ENCODE data around the gene BRIX1. TPM values are rescaled to one million over a fixed set of nuclear protein-coding genes. Genes with fewer than 3 reads are reported as not detected.
"Not testable (repeated sequence)": the region's sequence is repeated elsewhere in the genome, so short reads cannot be mapped to it uniquely, and the experiment has no call there.

BRIX1 gene
- total RNA-seq, 4 donors from 2014 or later: 13.4 to 23.7 (median 20.3) TPM

DNA sequence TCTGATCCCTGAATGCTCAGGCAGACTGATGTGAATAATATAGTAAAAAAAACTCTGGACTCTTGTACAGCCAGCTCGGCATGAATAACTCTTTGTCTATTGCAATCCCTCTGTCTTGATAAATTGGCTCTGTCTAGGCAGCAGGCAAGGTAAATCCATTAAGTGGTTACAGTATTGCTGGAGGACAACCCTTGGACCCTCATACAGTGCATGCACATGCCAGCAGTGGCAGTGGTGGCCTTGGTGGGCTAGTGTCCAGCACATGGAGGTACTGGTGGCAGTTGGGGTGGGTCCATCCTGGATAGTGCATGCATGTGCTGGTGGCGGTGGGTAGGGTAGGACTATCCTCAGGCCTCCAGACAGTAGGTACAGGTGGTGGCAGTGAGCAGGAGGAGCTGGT lies 52.7 kb downstream of the BRIX1 start:
- TF ChIP-seq, protein P1, sequence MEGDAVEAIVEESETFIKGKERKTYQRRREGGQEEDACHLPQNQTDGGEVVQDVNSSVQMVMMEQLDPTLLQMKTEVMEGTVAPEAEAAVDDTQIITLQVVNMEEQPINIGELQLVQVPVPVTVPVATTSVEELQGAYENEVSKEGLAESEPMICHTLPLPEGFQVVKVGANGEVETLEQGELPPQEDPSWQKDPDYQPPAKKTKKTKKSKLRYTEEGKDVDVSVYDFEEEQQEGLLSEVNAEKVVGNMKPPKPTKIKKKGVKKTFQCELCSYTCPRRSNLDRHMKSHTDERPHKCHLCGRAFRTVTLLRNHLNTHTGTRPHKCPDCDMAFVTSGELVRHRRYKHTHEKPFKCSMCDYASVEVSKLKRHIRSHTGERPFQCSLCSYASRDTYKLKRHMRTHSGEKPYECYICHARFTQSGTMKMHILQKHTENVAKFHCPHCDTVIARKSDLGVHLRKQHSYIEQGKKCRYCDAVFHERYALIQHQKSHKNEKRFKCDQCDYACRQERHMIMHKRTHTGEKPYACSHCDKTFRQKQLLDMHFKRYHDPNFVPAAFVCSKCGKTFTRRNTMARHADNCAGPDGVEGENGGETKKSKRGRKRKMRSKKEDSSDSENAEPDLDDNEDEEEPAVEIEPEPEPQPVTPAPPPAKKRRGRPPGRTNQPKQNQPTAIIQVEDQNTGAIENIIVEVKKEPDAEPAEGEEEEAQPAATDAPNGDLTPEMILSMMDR (IDR thresholded peaks at IDR 0.05): no peak
- no peak for TF ChIP-seq POLR2A (IDR thresholded peaks at IDR 0.05)
- intact Hi-C loops (cut with DNase I; ENCODE audit: low total_unique reads): no loop called here
- no peak overlapping the region for H3K4me3 ChIP-seq (ENCODE audit: low read depth, poor library complexity, severe bottlenecking)
- DNase-seq (ENCODE audit: low spot score in 2 of 2): no peak
- WGBS, 2 donors: 86 to 98% methylated on average over 2 of the region's 2 CpGs

DNA sequence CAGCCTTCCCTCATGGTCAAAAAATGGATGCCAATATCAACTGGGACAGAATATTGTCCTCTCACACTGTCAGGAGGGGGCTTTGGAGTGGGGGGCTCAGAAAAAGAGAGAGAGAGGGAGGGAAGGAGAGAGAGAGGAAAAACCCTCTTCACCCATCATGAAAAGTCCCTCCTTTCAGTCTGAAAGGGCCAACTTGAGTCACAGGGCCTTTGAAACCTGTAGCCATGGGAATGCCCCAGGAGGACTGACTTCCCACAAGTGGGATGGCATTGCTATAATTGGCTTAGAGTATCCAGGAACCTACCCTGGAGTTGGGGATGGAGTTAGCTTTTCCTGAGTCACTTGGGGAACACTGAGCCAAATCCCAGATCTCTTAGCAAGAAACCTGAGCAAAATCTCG lies 55.0 kb downstream of the BRIX1 start:
- no peak for DNase-seq (ENCODE audit: low spot score in 2 of 2)
- no peak overlapping the region for H3K4me3 ChIP-seq (ENCODE audit: low read depth, poor library complexity, severe bottlenecking)
- 73 to 88% methylated on average over 1 of the region's 1 CpG for WGBS, 2 donors
- TF ChIP-seq, protein P1 (IDR thresholded peaks at IDR 0.05): no peak
- TF ChIP-seq POLR2A (IDR thresholded peaks at IDR 0.05): no peak
- intact Hi-C loops (cut with DNase I; ENCODE audit: low total_unique reads): no loop called here

DNA sequence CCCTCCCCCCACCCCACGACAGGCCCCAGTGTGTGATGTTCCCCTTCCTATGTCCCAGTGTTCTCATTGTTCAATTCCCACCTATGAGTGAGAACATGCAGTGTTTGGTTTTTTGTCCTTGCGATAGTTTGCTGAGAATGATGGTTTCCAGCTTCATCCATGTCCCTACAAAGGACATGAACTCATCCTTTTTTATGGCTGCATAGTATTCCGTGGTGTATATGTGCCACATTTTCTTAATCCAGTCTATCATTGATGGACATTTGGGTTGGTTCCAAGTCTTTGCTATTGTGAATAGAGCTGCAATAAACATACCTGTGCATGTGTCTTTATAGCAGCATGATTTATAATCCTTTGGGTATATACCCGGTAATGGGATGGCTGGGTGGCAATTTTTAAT lies 56.1 kb downstream of the BRIX1 start:
- H3K4me3 ChIP-seq (ENCODE audit: low read depth, poor library complexity, severe bottlenecking); DNase-seq (ENCODE audit: low spot score in 2 of 2); intact Hi-C loops (cut with DNase I; ENCODE audit: low total_unique reads): not testable (repeated sequence)
- 89 to 98% methylated on average over 4 of the region's 4 CpGs for WGBS, 2 donors

Other genes with a start within 250 kb of the BRIX1 start
- gene TTC23L, start 76.5 kb upstream of the BRIX1 start, total RNA-seq: 1 to 10 TPM in 2 of 4 donors, under 1 TPM in 2; 0.38 to 3.2 (median 0.94) TPM
- gene RAD1, start 207 bp upstream of the BRIX1 start, total RNA-seq: 10 to 100 TPM; 10.6 to 27.0 (median 14.6) TPM
- gene DNAJC21, start 13.8 kb downstream of the BRIX1 start, total RNA-seq: 10 to 100 TPM; 18.3 to 41.6 (median 31.8) TPM
- not detected for gene AGXT2, start 132.2 kb downstream of the BRIX1 start, total RNA-seq

All from lower leg skin (tissue), 4 donors.